ENCODE results near the gene OLFM3. TPM values are rescaled to one million over a fixed set of nuclear protein-coding genes. Genes with fewer than 3 reads are reported as not detected.

The OLFM3 gene
- total RNA-seq, 1 experiment from 2014 or later = 0.26 TPM

DNA sequence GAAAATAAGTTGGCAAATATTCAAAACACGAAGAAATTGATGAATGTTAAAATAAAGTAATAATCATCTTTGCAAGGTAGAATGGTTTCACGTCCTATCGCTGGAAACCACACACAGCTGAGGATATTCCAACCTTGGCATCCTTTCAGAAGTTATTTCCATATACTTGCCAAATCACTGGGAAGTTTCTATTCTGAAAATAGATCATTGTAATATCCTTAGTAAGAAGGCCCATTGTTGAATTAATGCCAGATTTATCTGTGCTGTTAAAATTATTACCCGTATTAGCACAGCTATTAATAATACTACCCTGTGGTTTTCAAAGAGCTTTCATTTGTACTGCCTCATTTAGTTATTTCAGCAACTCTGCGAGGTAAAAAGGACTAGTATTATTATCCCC lies 81.1 kb downstream of the OLFM3 start:
- Histone ChIP-seq H3K4me2 (ENCODE audit: insufficient read depth, insufficient read length, low read length) (no peak overlapping the region), H2BK20ac (ENCODE audit: low read depth, low read length, poor library complexity, severe bottlenecking) (no peak overlapping the region), H3K23me2 (ENCODE audit: insufficient read length, low read depth, low read length, poor library complexity, severe bottlenecking) (no peaks in the 10 kb centered on the region)

More for the DNA sequence above, 81.1 kb downstream of the OLFM3 start:
- Histone ChIP-seq H3K4me1 (ENCODE audit: insufficient read depth, low read length) (no peaks in the 10 kb centered on the region), H2AK5ac (ENCODE audit: insufficient read length, low read length) (no peak overlapping the region), H3K9me3 (ENCODE audit: control insufficient read depth, low read depth, low read length) (no peaks in the 10 kb centered on the region), H3K23ac (ENCODE audit: insufficient read length, low read depth, low read length) (no peak overlapping the region), H3K56ac (ENCODE audit: insufficient read length, low read depth, low read length) (no peak overlapping the region), H2BK15ac (ENCODE audit: low read depth, low read length) (no peak overlapping the region), H4K8ac (replicated peaks; ENCODE audit: insufficient read length, low read depth, low read length) (no peak overlapping the region), H3K27ac (ENCODE audit: insufficient read length, low read depth, low read length) (no peak overlapping the region), H3K18ac (ENCODE audit: insufficient read length, low read depth, low read length) (no peak overlapping the region), H3K27me3 (ENCODE audit: insufficient read depth, low read length) (no peaks in the 10 kb centered on the region), H3T11ph (ENCODE audit: low read length) (no peak overlapping the region), H3K79me1 (ENCODE audit: insufficient read depth, low read depth, low read length, poor library complexity, severe bottlenecking) (no peaks in the 10 kb centered on the region), H4K5ac (ENCODE audit: insufficient read length, low read depth, low read length) (no peak overlapping the region), H3K9ac (ENCODE audit: extremely low read depth, insufficient read length, low read length) (no peak overlapping the region), H2BK12ac (ENCODE audit: insufficient read length, low read depth, low read length) (no peak overlapping the region), H2BK5ac (ENCODE audit: insufficient read length, low read length) (no peak overlapping the region), H3K79me2 (ENCODE audit: insufficient read depth, low read length) (no peaks in the 10 kb centered on the region), H2AFZ (ENCODE audit: low read length) (no peak overlapping the region), H2BK120ac (ENCODE audit: low read depth, low read length, poor library complexity, severe bottlenecking) (no peak overlapping the region), H4K91ac (ENCODE audit: insufficient read length, low read depth, low read length) (no peak overlapping the region), H3K14ac (ENCODE audit: insufficient read depth, low read length) (no peak overlapping the region), H4K20me1 (ENCODE audit: control insufficient read depth, insufficient read depth, insufficient read length) (no peaks in the 10 kb centered on the region), H3K4ac (ENCODE audit: low read depth, low read length) (no peak overlapping the region)
- H3K9me3 Mint-ChIP-seq = no peaks in the 10 kb centered on the region
- DNase-seq = no peak
- TF ChIP-seq, protein P1, sequence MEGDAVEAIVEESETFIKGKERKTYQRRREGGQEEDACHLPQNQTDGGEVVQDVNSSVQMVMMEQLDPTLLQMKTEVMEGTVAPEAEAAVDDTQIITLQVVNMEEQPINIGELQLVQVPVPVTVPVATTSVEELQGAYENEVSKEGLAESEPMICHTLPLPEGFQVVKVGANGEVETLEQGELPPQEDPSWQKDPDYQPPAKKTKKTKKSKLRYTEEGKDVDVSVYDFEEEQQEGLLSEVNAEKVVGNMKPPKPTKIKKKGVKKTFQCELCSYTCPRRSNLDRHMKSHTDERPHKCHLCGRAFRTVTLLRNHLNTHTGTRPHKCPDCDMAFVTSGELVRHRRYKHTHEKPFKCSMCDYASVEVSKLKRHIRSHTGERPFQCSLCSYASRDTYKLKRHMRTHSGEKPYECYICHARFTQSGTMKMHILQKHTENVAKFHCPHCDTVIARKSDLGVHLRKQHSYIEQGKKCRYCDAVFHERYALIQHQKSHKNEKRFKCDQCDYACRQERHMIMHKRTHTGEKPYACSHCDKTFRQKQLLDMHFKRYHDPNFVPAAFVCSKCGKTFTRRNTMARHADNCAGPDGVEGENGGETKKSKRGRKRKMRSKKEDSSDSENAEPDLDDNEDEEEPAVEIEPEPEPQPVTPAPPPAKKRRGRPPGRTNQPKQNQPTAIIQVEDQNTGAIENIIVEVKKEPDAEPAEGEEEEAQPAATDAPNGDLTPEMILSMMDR (conservative IDR thresholded peaks at IDR 0.05) = no peak
- no peak overlapping the region for H3K27ac Mint-ChIP-seq
- peaks cover 0 to 1% of the 10 kb centered on the region in 2 experiments; a peak in 1 of 4 replicates for H3K4me1 Mint-ChIP-seq
- no CpG with 5 or more reads among the region's 5 CpGs for WGBS (ENCODE audit: extremely low coverage, insufficient read length, low lambda C conversion rate)
- H3K4me3 Mint-ChIP-seq = no peak overlapping the region
- H3K27me3 Mint-ChIP-seq (ENCODE audit: low read depth) = no peaks in the 10 kb centered on the region
- no peaks in the 10 kb centered on the region for H3K36me3 Mint-ChIP-seq (ENCODE audit: insufficient read depth in 1 of 3, low read depth in 3 of 3)
